Measurements from ENCODE around the gene TLE2. TPM values are rescaled to one million over a fixed set of nuclear protein-coding genes. Genes with fewer than 3 reads are reported as not detected.
"Not testable (repeated sequence)": the region's sequence is repeated elsewhere in the genome, so short reads cannot be mapped to it uniquely, and the experiment has no call there.

Gene TLE2
- total RNA-seq, 2 experiments from 2014 or later = 1.2 to 1.6 TPM

DNA sequence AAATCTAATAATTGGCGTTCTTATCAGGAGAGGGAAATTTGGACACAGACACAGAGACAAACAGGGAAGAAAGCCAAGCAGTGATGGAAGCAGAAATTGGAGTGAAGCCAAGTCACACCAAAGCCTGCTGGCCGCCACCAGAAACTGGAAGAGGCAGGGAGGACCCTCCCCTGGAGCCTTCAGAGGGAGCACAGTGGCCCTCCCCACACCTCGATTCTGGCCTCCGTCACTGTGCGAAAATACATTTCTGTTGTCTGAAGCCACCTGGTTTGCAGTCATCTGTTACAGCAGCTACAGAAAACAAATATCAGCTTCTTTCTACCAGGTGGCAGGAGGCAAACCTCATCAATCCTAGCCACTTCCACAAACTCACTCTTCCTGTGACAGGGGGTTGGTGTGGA, 60.0 kb downstream of the TLE2 start:
- no TSS peak for BruUV-seq (replicated peaks)
- Histone ChIP-seq H3K4me3 (ENCODE audit: low read depth, low read length, poor library complexity, severe bottlenecking) (peak overlapping the region; percentile 35), H3K9me3 (ENCODE audit: low read length) (peaks cover 17% of the 10 kb centered on the region; the same call in 1 of the 2 replicates), H3K9me2 (ENCODE audit: insufficient read depth, low read length) (no peaks in the 10 kb centered on the region), H3K27ac (ENCODE audit: low read depth, low read length, poor library complexity, severe bottlenecking) (peak overlapping the region; percentile 98), H2AFZ (ENCODE audit: low read length) (peak overlapping the region; percentile 67; the same call in 1 of the 2 replicates), H3K4me1 (ENCODE audit: insufficient read depth, low read length, poor library complexity, severe bottlenecking) (peaks cover 67% of the 10 kb centered on the region), H4K20me1 (ENCODE audit: insufficient read depth, low read length) (no peaks in the 10 kb centered on the region), H3K79me2 (ENCODE audit: insufficient read depth, low read depth, low read length) (no peaks in the 10 kb centered on the region), H3K36me3 (ENCODE audit: insufficient read depth, low read length) (peaks cover 4% of the 10 kb centered on the region; the same call in 1 of the 2 replicates), H3K4me2 (ENCODE audit: low read length) (peak overlapping the region; percentile 57)
- intact Hi-C loops (cut with micrococcal nuclease; ENCODE audit: unreplicated experiment) = loop anchor here (1.0 kb wide), 2 partner anchors 67 to 96 kb away; no protein-coding TSS in a partner anchor
- POLR2A ChIA-PET = interaction anchor here (0.6 to 1.7 kb wide), 6 partner anchors 10 to 99 kb away, joined by 3 to 6 read pairs (median 4); no protein-coding TSS in a partner anchor
- peak; percentile 94 for DNase-seq (ENCODE audit: low spot score)
- TF ChIP-seq, protein P1, sequence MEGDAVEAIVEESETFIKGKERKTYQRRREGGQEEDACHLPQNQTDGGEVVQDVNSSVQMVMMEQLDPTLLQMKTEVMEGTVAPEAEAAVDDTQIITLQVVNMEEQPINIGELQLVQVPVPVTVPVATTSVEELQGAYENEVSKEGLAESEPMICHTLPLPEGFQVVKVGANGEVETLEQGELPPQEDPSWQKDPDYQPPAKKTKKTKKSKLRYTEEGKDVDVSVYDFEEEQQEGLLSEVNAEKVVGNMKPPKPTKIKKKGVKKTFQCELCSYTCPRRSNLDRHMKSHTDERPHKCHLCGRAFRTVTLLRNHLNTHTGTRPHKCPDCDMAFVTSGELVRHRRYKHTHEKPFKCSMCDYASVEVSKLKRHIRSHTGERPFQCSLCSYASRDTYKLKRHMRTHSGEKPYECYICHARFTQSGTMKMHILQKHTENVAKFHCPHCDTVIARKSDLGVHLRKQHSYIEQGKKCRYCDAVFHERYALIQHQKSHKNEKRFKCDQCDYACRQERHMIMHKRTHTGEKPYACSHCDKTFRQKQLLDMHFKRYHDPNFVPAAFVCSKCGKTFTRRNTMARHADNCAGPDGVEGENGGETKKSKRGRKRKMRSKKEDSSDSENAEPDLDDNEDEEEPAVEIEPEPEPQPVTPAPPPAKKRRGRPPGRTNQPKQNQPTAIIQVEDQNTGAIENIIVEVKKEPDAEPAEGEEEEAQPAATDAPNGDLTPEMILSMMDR (conservative IDR thresholded peaks at IDR 0.05; ENCODE audit: low read length) = 0 out of 2 replicates have a peak, but pooled peaks have one; percentile 23
- no peak for TF ChIP-seq EZH2phosphoT487 (IDR thresholded peaks at IDR 0.05; ENCODE audit: borderline replicate concordance, low read depth, low read length)
- CTCF ChIA-PET (ENCODE audit: unreplicated experiment) = interaction anchor here (0.6 to 1.0 kb wide), 2 partner anchors 67 to 346 kb away, joined by 3 to 5 read pairs; no protein-coding TSS in a partner anchor

DNA sequence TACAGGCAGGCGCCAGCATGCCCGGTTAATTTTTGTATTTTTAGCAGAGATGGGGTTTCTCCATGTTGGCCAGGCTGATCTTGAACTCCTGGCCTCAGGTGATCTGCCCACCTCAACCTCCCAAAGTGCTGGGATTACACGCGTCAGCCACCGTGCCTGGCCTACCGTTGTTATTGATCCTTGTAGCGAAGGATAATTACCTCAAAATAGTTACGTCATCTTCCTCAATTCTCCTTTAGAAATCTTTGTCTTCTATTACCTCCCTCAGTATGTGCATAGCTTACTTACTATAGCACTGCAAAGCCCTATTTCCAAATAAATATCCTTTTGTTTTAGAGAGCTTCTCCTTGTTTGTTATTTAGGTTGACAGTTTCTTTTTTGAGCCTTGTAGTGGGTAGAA, 61.1 kb downstream of the TLE2 start:
- Histone ChIP-seq H3K79me2 (ENCODE audit: insufficient read depth, low read depth, low read length) (no peaks in the 10 kb centered on the region), H2AFZ (ENCODE audit: low read length) (no peak overlapping the region; the same call in 1 of the 2 replicates), H3K4me2 (ENCODE audit: low read length) (0 out of 2 replicates have a peak overlapping the region, but pooled peaks have one; percentile 57), H3K9me3 (ENCODE audit: low read length) (peaks cover 17% of the 10 kb centered on the region; the same call in 1 of the 2 replicates), H3K4me3 (ENCODE audit: low read depth, low read length, poor library complexity, severe bottlenecking) (no peak overlapping the region), H4K20me1 (ENCODE audit: insufficient read depth, low read length) (no peaks in the 10 kb centered on the region), H3K9me2 (ENCODE audit: insufficient read depth, low read length) (no peaks in the 10 kb centered on the region), H3K36me3 (ENCODE audit: insufficient read depth, low read length) (peaks cover 4% of the 10 kb centered on the region; the same call in 1 of the 2 replicates), H3K27ac (ENCODE audit: low read depth, low read length, poor library complexity, severe bottlenecking) (peak overlapping the region; percentile 98), H3K4me1 (ENCODE audit: insufficient read depth, low read length, poor library complexity, severe bottlenecking) (peaks cover 67% of the 10 kb centered on the region)
- POLR2A ChIA-PET = interaction anchor here (1.4 to 1.7 kb wide), 2 partner anchors 9 to 75 kb away, joined by 3 to 9 read pairs; partner anchors contain the start of gene TLE6
- TF ChIP-seq EZH2phosphoT487 (IDR thresholded peaks at IDR 0.05; ENCODE audit: borderline replicate concordance, low read depth, low read length) = no peak
- TF ChIP-seq, protein P1 (conservative IDR thresholded peaks at IDR 0.05; ENCODE audit: low read length) = no peak
- no TSS peak for BruUV-seq (replicated peaks)
- DNase-seq (ENCODE audit: low spot score) = no peak
- intact Hi-C loops (cut with micrococcal nuclease; ENCODE audit: unreplicated experiment) = no loop called here
- CTCF ChIA-PET (ENCODE audit: unreplicated experiment) = no interaction called here

GRCh38 chr19:2964874-2965273, 64.2 kb downstream of the TLE2 start:
- no TSS peak for BruUV-seq (replicated peaks)
- Histone ChIP-seq H3K27ac (ENCODE audit: low read depth, low read length, poor library complexity, severe bottlenecking) (no peak overlapping the region), H3K4me3 (ENCODE audit: low read depth, low read length, poor library complexity, severe bottlenecking) (no peak overlapping the region), H2AFZ (ENCODE audit: low read length) (no peak overlapping the region), H3K36me3 (ENCODE audit: insufficient read depth, low read length) (peaks cover 4% of the 10 kb centered on the region; the same call in 1 of the 2 replicates), H3K9me3 (ENCODE audit: low read length) (peaks cover 17% of the 10 kb centered on the region; the same call in 1 of the 2 replicates), H3K4me1 (ENCODE audit: insufficient read depth, low read length, poor library complexity, severe bottlenecking) (peaks cover 47% of the 10 kb centered on the region), H3K4me2 (ENCODE audit: low read length) (no peak overlapping the region), H3K9me2 (ENCODE audit: insufficient read depth, low read length) (no peaks in the 10 kb centered on the region), H3K79me2 (ENCODE audit: insufficient read depth, low read depth, low read length) (no peaks in the 10 kb centered on the region), H4K20me1 (ENCODE audit: insufficient read depth, low read length) (no peaks in the 10 kb centered on the region)
- DNase-seq (ENCODE audit: low spot score) = no peak
- intact Hi-C loops (cut with micrococcal nuclease; ENCODE audit: unreplicated experiment) = no loop called here
- ChIA-PET CTCF (ENCODE audit: unreplicated experiment) (no interaction called here), POLR2A (interaction anchor here (0.6 kb wide), 1 partner anchor 345 kb away, joined by 3 read pairs; no protein-coding TSS in a partner anchor)
- no peak for TF ChIP-seq EZH2phosphoT487 (IDR thresholded peaks at IDR 0.05; ENCODE audit: borderline replicate concordance, low read depth, low read length)

- intact Hi-C loops (cut with micrococcal nuclease; ENCODE audit: unreplicated experiment); H3K79me2 ChIP-seq (ENCODE audit: insufficient read depth, low read depth, low read length); H3K36me3 ChIP-seq (ENCODE audit: insufficient read depth, low read length); DNase-seq (ENCODE audit: low spot score); BruUV-seq (replicated peaks); H3K9me2 ChIP-seq (ENCODE audit: insufficient read depth, low read length); CTCF ChIA-PET (ENCODE audit: unreplicated experiment); H2AFZ ChIP-seq (ENCODE audit: low read length); H3K4me2 ChIP-seq (ENCODE audit: low read length); H4K20me1 ChIP-seq (ENCODE audit: insufficient read depth, low read length); H3K4me3 ChIP-seq (ENCODE audit: low read depth, low read length, poor library complexity, severe bottlenecking); H3K27ac ChIP-seq (ENCODE audit: low read depth, low read length, poor library complexity, severe bottlenecking): not testable (repeated sequence)
- Histone ChIP-seq H3K9me3 (ENCODE audit: low read length) (peaks cover 17% of the 10 kb centered on the region; the same call in 1 of the 2 replicates), H3K4me1 (ENCODE audit: insufficient read depth, low read length, poor library complexity, severe bottlenecking) (peaks cover 34% of the 10 kb centered on the region)
- POLR2A ChIA-PET = interaction anchor here (1.3 kb wide), 1 partner anchor 14 kb away, joined by 3 read pairs; the partner anchor contains the start of gene TLE6
Observed at GRCh38 chr19:2963631-2964030, 65.4 kb downstream of the TLE2 start.
